T-cell (primary cell): ENCODE measurements around the gene TRIM69. TPM values are rescaled to one million over a fixed set of nuclear protein-coding genes. Genes with fewer than 3 reads are reported as not detected.
A peak's percentile ranks its signal among the peaks of the same experiment; 100 is the strongest.
"Not testable (repeated sequence)": the region's sequence is repeated elsewhere in the genome, so short reads cannot be mapped to it uniquely, and the experiment has no call there.

ENCODE experiments used
- ATAC-seq, 4 experiments: fragments of 200-7000 bp in 3 of 4; fragments of 150-1000 bp in 1 of 4; cut with Tn5 transposase; replicated peaks in 1 of 4; 1 replicate in 3 of 4; 2 replicates in 1 of 4; pipeline ENCODE4 v1.10.0; 2021; ENCODE audit warnings: moderate library complexity in 3 of 4, mild to moderate bottlenecking in 2 of 4, moderate number of reproducible peaks in 1 of 4
- CTCF ChIA-PET, 2 donors: fragments of 300-600 bp; sonication (Branson Sonifier 250); formaldehyde crosslinking; loops; one replicate each; lab custom pipeline; 2022; ENCODE audit warnings: antibody characterized with exemption in 2 of 2; lab: Charles Lee
- POLR2A ChIA-PET, 2 donors: fragments of 300-600 bp; sonication (Branson Sonifier 250); formaldehyde crosslinking; loops; one replicate each; lab custom pipeline; 2022; ENCODE audit warnings: antibody characterized with exemption in 2 of 2; lab: Charles Lee
- DNase-seq, 35 experiments: peaks; one replicate each; pipeline versions ENCODE4 v3.0.0 to v3.0.0-alpha.2; 2013 to 2023
- H3K27ac ChIP-seq: one replicate; pipeline ENCODE4 v1.5.1; 2013; ENCODE audit warnings: low read length
- H3K27me3 ChIP-seq, 2 experiments: replicated peaks in 1 of 2; 1 replicate in 1 of 2; 2 replicates in 1 of 2; pipeline versions ENCODE4 v1.6.1 to v1.7.0; 2013; ENCODE audit warnings: low read length in 1 of 2, mixed read lengths in 1 of 2; ENCODE audit not compliant: control insufficient read depth in 2 of 2, insufficient read depth in 2 of 2; ENCODE audit errors: extremely low read depth in 1 of 2
- H3K36me3 ChIP-seq, 2 donors: 1 replicate in 1 of 2; 2 replicates in 1 of 2; pipeline versions ENCODE4 v1.6.1 to v1.7.0; 2013; ENCODE audit warnings: low read length in 1 of 2; ENCODE audit not compliant: control insufficient read depth in 2 of 2, insufficient read depth in 1 of 2; ENCODE audit errors: extremely low read depth in 1 of 2
- H3K4me1 ChIP-seq, 2 experiments: 1 replicate in 1 of 2; 2 replicates in 1 of 2; pipeline versions ENCODE4 v1.6.1 to v1.7.0; 2013; ENCODE audit warnings: low read length in 2 of 2, mixed read lengths in 1 of 2; ENCODE audit not compliant: insufficient read depth in 2 of 2, control insufficient read depth in 1 of 2; ENCODE audit errors: extremely low read depth in 1 of 2
- H3K4me3 ChIP-seq, 2 donors: 1 replicate in 1 of 2; 2 replicates in 1 of 2; pipeline versions ENCODE4 v1.5.1 to v1.7.0; 2013; ENCODE audit warnings: mild to moderate bottlenecking in 2 of 2, low read length in 1 of 2, moderate library complexity in 1 of 2; ENCODE audit not compliant: control insufficient read depth in 1 of 2; ENCODE audit errors: extremely low read depth in 1 of 2
- H3K9me3 ChIP-seq: 2 replicates; pipeline ENCODE4 v1.7.0; 2013
- H3K27ac Mint-ChIP-seq, 2 donors: one replicate each; pipeline ENCODE4 v1.8.0; 2020 to 2021; ENCODE audit warnings: mild to moderate bottlenecking in 2 of 2, mixed read lengths in 2 of 2
- H3K27me3 Mint-ChIP-seq, 2 donors: one replicate each; pipeline ENCODE4 v1.8.0; 2021 to 2022; ENCODE audit warnings: mixed read lengths in 2 of 2
- H3K36me3 Mint-ChIP-seq: one replicate; pipeline ENCODE4 v1.8.0; 2021; ENCODE audit warnings: mixed read lengths
- H3K4me1 Mint-ChIP-seq, 3 donors: one replicate each; pipeline ENCODE4 v1.8.0; 2020 to 2022; ENCODE audit warnings: mixed read lengths in 3 of 3, mild to moderate bottlenecking in 1 of 3
- H3K4me3 Mint-ChIP-seq, 3 donors: one replicate each; pipeline ENCODE4 v1.8.0; 2020 to 2022; ENCODE audit warnings: mild to moderate bottlenecking in 3 of 3, mixed read lengths in 3 of 3, moderate library complexity in 3 of 3
- H3K9me3 Mint-ChIP-seq, 3 donors: one replicate each; pipeline ENCODE4 v1.8.0; 2020 to 2022; ENCODE audit warnings: mixed read lengths in 3 of 3
- WGBS: methylation state at CpG from one replicate; pipeline ENCODE4 v1.1.5; 2013; ENCODE audit warnings: missing lambda C conversion rate; ENCODE audit not compliant: insufficient coverage; 5-methylcytosine and 5-hydroxymethylcytosine counted together
- total RNA-seq, 35 experiments: library from RNA in 6 of 35; stranded (reverse) in 6 of 35; fragments of 120-200 nt in 1 of 35; gene quantifications; one replicate each; pipeline versions ENCODE4 v1.2.1 to v1.2.4 and lab custom pipeline; 2013 to 2026

TRIM69 gene
- total RNA-seq, 5 donors from 2014 or later (not counting 1 experiment from before 2014, with no cell fraction given), result 21.5 to 56.9 (median 42.9) TPM

GRCh38 chr15:44695294-44695693 is 41.0 kb upstream of the TRIM69 start:
- Mint-ChIP-seq H3K4me1 (peaks cover 28 to 41% (median 34%) of the 10 kb centered on the region in 3 donors), H3K36me3 (no peaks in the 10 kb centered on the region), H3K27me3 (no peaks in the 10 kb centered on the region), H3K27ac (peak overlapping the region; percentile 46 to 55), H3K4me3 (no peak overlapping the region), H3K9me3 (peaks cover 4 to 16% (median 6%) of the 10 kb centered on the region in 3 donors)
- DNase-seq, result no peak
- no peaks in the 10 kb centered on the region for H3K9me3 ChIP-seq
- H3K4me1 ChIP-seq, result peaks cover 2 to 4% of the 10 kb centered on the region in 2 experiments
- no peak overlapping the region for H3K27ac ChIP-seq
- H3K27me3 ChIP-seq, result no peaks in the 10 kb centered on the region
- ChIA-PET CTCF (interaction anchor here in 1 of 2 donors (0.6 kb wide), 1 partner anchor 76 kb away, joined by 3 read pairs; no protein-coding TSS in a partner anchor), POLR2A (no interaction called here)
- no peak for ATAC-seq
- no peak overlapping the region for H3K4me3 ChIP-seq
- H3K36me3 ChIP-seq, result no peaks in the 10 kb centered on the region
- 93% methylated on average over 2 of the region's 3 CpGs for WGBS

GRCh38 chr15:44697014-44697413 is 39.3 kb upstream of the TRIM69 start:
- DNase-seq (no peak), ATAC-seq (no peak)
- Mint-ChIP-seq H3K27ac (peak overlapping the region; percentile 46 to 85), H3K36me3 (peaks cover 5% of the 10 kb centered on the region), H3K27me3 (no peaks in the 10 kb centered on the region), H3K4me1 (peaks cover 28 to 34% (median 29%) of the 10 kb centered on the region in 3 donors), H3K4me3 (no peak overlapping the region), H3K9me3 (peaks cover 9 to 27% (median 10%) of the 10 kb centered on the region in 3 donors)
- Histone ChIP-seq H3K27ac (no peak overlapping the region), H3K36me3 (no peaks in the 10 kb centered on the region), H3K27me3 (no peaks in the 10 kb centered on the region), H3K4me3 (no peak overlapping the region), H3K4me1 (no peaks in the 10 kb centered on the region), H3K9me3 (no peaks in the 10 kb centered on the region)
- CTCF ChIA-PET, result no interaction called here
- POLR2A ChIA-PET, result interaction anchor here in 1 of 2 donors (0.6 kb wide), 1 partner anchor 69 kb away, joined by 3 read pairs; no protein-coding TSS in a partner anchor

GRCh38 chr15:44698641-44699040 is 37.7 kb upstream of the TRIM69 start:
- no peak overlapping the region for H3K4me3 Mint-ChIP-seq
- Histone ChIP-seq H3K27me3 (no peaks in the 10 kb centered on the region), H3K4me3 (no peak overlapping the region), H3K9me3 (peaks cover 3% of the 10 kb centered on the region), H3K27ac (no peak overlapping the region), H3K36me3 (no peaks in the 10 kb centered on the region), H3K4me1 (no peaks in the 10 kb centered on the region)
- ATAC-seq (no peak), DNase-seq (no peak)
- peaks cover 9% of the 10 kb centered on the region for H3K36me3 Mint-ChIP-seq
- CTCF ChIA-PET, result interaction anchor here in 1 of 2 donors (0.9 kb wide), 1 partner anchor 35 kb away, joined by 3 read pairs; the partner anchor contains the start of gene SPG11
- peaks cover 21 to 36% (median 28%) of the 10 kb centered on the region in 3 donors for H3K4me1 Mint-ChIP-seq
- H3K9me3 Mint-ChIP-seq, result peaks cover 9 to 38% (median 11%) of the 10 kb centered on the region in 3 donors
- peak overlapping the region in 1 of 2 donors; percentile 13 for H3K27ac Mint-ChIP-seq
- H3K27me3 Mint-ChIP-seq, result no peaks in the 10 kb centered on the region
- WGBS, result no CpG with 5 or more reads among the region's 2 CpGs
- POLR2A ChIA-PET, result interaction anchor here in 1 of 2 donors (0.6 to 1.6 kb wide), 3 partner anchors 8 to 24 kb away, joined by 3 to 5 read pairs (median 4); no protein-coding TSS in a partner anchor

GRCh38 chr15:44700676-44701075 is 35.7 kb upstream of the TRIM69 start:
- H3K9me3 ChIP-seq, result not testable (repeated sequence)

GRCh38 chr15:44705986-44706385 is 30.3 kb upstream of the TRIM69 start:
- H3K4me3 Mint-ChIP-seq, result no peak overlapping the region
- H3K4me1 Mint-ChIP-seq, result peaks cover 32 to 41% (median 36%) of the 10 kb centered on the region in 3 donors
- no peak overlapping the region for H3K27ac Mint-ChIP-seq
- 100% methylated on average over 1 of the region's 1 CpG for WGBS
- CTCF ChIA-PET, result interaction anchor here in 1 of 2 donors (1.4 to 1.5 kb wide), 2 partner anchors 14 to 42 kb away, joined by 4 read pairs; no protein-coding TSS in a partner anchor
- Histone ChIP-seq H3K4me1 (peaks cover 6 to 14% of the 10 kb centered on the region in 2 experiments), H3K36me3 (peaks cover 0 to 10% of the 10 kb centered on the region in 2 donors), H3K4me3 (no peak overlapping the region), H3K9me3 (peaks cover 3% of the 10 kb centered on the region), H3K27me3 (no peaks in the 10 kb centered on the region), H3K27ac (no peak overlapping the region)
- peaks cover under 1 to 24% (median 5%) of the 10 kb centered on the region in 3 donors for H3K9me3 Mint-ChIP-seq
- DNase-seq (no peak), ATAC-seq (no peak)
- H3K27me3 Mint-ChIP-seq, result no peaks in the 10 kb centered on the region
- POLR2A ChIA-PET, result no interaction called here
- H3K36me3 Mint-ChIP-seq, result peaks cover 32% of the 10 kb centered on the region

More at GRCh38 chr15:44700676-44701075, 35.7 kb upstream of the TRIM69 start:
- H3K4me3 Mint-ChIP-seq, H3K27me3 ChIP-seq, H3K4me1 ChIP-seq, H3K27ac ChIP-seq, CTCF ChIA-PET, H3K27ac Mint-ChIP-seq, ATAC-seq, H3K4me3 ChIP-seq, H3K36me3 ChIP-seq, H3K27me3 Mint-ChIP-seq, DNase-seq: not testable (repeated sequence)
- POLR2A ChIA-PET, result interaction anchor here in 1 of 2 donors (0.6 kb wide), 1 partner anchor 1525 kb away, joined by 6 read pairs; no protein-coding TSS in a partner anchor
- peaks cover 9 to 46% (median 11%) of the 10 kb centered on the region in 3 donors for H3K9me3 Mint-ChIP-seq
- peaks cover 16% of the 10 kb centered on the region for H3K36me3 Mint-ChIP-seq
- H3K4me1 Mint-ChIP-seq, result peaks cover 11 to 30% (median 18%) of the 10 kb centered on the region in 3 donors

- WGBS, result 100% methylated on average over 1 of the region's 2 CpGs
- H3K27ac Mint-ChIP-seq, result no peak overlapping the region
These were observed 29.9 kb upstream of the TRIM69 start for GRCh38 chr15:44706401-44706800.

More at GRCh38 chr15:44706401-44706800, 29.9 kb upstream of the TRIM69 start:
- Mint-ChIP-seq H3K4me3 (no peak overlapping the region), H3K4me1 (peaks cover 32 to 41% (median 40%) of the 10 kb centered on the region in 3 donors), H3K9me3 (peaks cover 0 to 24% (median 5%) of the 10 kb centered on the region in 3 donors), H3K27me3 (no peaks in the 10 kb centered on the region), H3K36me3 (peaks cover 32% of the 10 kb centered on the region)
- Histone ChIP-seq H3K4me3 (no peak overlapping the region), H3K27ac (no peak overlapping the region), H3K27me3 (no peaks in the 10 kb centered on the region), H3K36me3 (peaks cover 0 to 10% of the 10 kb centered on the region in 2 donors), H3K4me1 (peaks cover 6 to 14% of the 10 kb centered on the region in 2 experiments), H3K9me3 (peaks cover 3% of the 10 kb centered on the region)
- ATAC-seq, result no peak
- ChIA-PET POLR2A (no interaction called here), CTCF (interaction anchor here in 1 of 2 donors (0.5 to 1.5 kb wide), 2 partner anchors 14 to 138 kb away, joined by 3 to 4 read pairs; no protein-coding TSS in a partner anchor)
- DNase-seq, result no peak
